Measurements from ENCODE around the gene MFSD2A. TPM values are rescaled to one million over a fixed set of nuclear protein-coding genes. Genes with fewer than 3 reads are reported as not detected.
"Not testable (repeated sequence)": the region's sequence is repeated elsewhere in the genome, so short reads cannot be mapped to it uniquely, and the experiment has no call there.

The MFSD2A gene
- total RNA-seq, 1 experiment from 2014 or later, result 19.9 TPM

GRCh38 chr1:40004857-40005256 lies 49.9 kb downstream of the MFSD2A start:
- no peaks in the 10 kb centered on the region for H3K27me3 ChIP-seq (ENCODE audit: insufficient read depth, low read length)
- no peaks in the 10 kb centered on the region for H3K79me2 ChIP-seq (ENCODE audit: insufficient read depth, low read length)
- H3K23me2 ChIP-seq (ENCODE audit: insufficient read length, low read depth, low read length, poor library complexity, severe bottlenecking), result no peaks in the 10 kb centered on the region
- no peak overlapping the region for H3K14ac ChIP-seq (ENCODE audit: insufficient read depth, low read length)
- no peak overlapping the region for H3K56ac ChIP-seq (ENCODE audit: insufficient read length, low read depth, low read length)
- H3K79me1 ChIP-seq (ENCODE audit: insufficient read depth, low read depth, low read length, poor library complexity, severe bottlenecking), result no peaks in the 10 kb centered on the region
- Mint-ChIP-seq H3K27me3 (ENCODE audit: low read depth) (no peaks in the 10 kb centered on the region), H3K4me1 (peaks cover 5 to 12% of the 10 kb centered on the region in 2 experiments), H3K9me3 (no peaks in the 10 kb centered on the region; a peak in 1 of 5 replicates), H3K27ac (no peak overlapping the region), H3K36me3 (ENCODE audit: insufficient read depth in 1 of 3, low read depth in 3 of 3) (no peaks in the 10 kb centered on the region), H3K4me3 (no peak overlapping the region)
- no peak overlapping the region for H3K27ac ChIP-seq (ENCODE audit: insufficient read length, low read depth, low read length)
- no peak overlapping the region for H2AFZ ChIP-seq (ENCODE audit: low read length)
- no peak overlapping the region for H4K5ac ChIP-seq (ENCODE audit: insufficient read length, low read depth, low read length)
- no peak overlapping the region for H2BK5ac ChIP-seq (ENCODE audit: insufficient read length, low read length)
- no peak overlapping the region for H3K4me2 ChIP-seq (ENCODE audit: insufficient read depth, insufficient read length, low read length)
- H3K4ac ChIP-seq (ENCODE audit: low read depth, low read length), result no peak overlapping the region
- no peak for DNase-seq
- TF ChIP-seq CTCF (conservative IDR thresholded peaks at IDR 0.05), result no peak
- no peaks in the 10 kb centered on the region for H4K20me1 ChIP-seq (ENCODE audit: control insufficient read depth, insufficient read depth, insufficient read length)
- no peak overlapping the region for H3K9ac ChIP-seq (ENCODE audit: extremely low read depth, insufficient read length, low read length)
- H2BK20ac ChIP-seq (ENCODE audit: low read depth, low read length, poor library complexity, severe bottlenecking), result no peak overlapping the region
- H3K23ac ChIP-seq (ENCODE audit: insufficient read length, low read depth, low read length), result no peak overlapping the region
- H4K91ac ChIP-seq (ENCODE audit: insufficient read length, low read depth, low read length), result no peak overlapping the region
- no peaks in the 10 kb centered on the region for H3K4me1 ChIP-seq (ENCODE audit: insufficient read depth, low read length)
- H3T11ph ChIP-seq (ENCODE audit: low read length), result no peak overlapping the region
- no peaks in the 10 kb centered on the region for H3K9me3 ChIP-seq (ENCODE audit: control insufficient read depth, low read depth, low read length)
- no peak overlapping the region for H2AK5ac ChIP-seq (ENCODE audit: insufficient read length, low read length)
- no peak overlapping the region for H2BK15ac ChIP-seq (ENCODE audit: low read depth, low read length)
- no peak overlapping the region for H4K8ac ChIP-seq (replicated peaks; ENCODE audit: insufficient read length, low read depth, low read length)
- no CpG with 5 or more reads among the region's 2 CpGs for WGBS (ENCODE audit: extremely low coverage, insufficient read length, low lambda C conversion rate)
- H2BK120ac ChIP-seq (ENCODE audit: low read depth, low read length, poor library complexity, severe bottlenecking), result no peak overlapping the region
- H3K18ac ChIP-seq (ENCODE audit: insufficient read length, low read depth, low read length), result no peak overlapping the region
- no peak overlapping the region for H2BK12ac ChIP-seq (ENCODE audit: insufficient read length, low read depth, low read length)

GRCh38 chr1:40007481-40008034 lies 52.6 kb downstream of the MFSD2A start:
- H2BK15ac ChIP-seq (ENCODE audit: low read depth, low read length); H4K8ac ChIP-seq (replicated peaks; ENCODE audit: insufficient read length, low read depth, low read length); H3K27ac ChIP-seq (ENCODE audit: insufficient read length, low read depth, low read length); H4K20me1 ChIP-seq (ENCODE audit: control insufficient read depth, insufficient read depth, insufficient read length); H4K91ac ChIP-seq (ENCODE audit: insufficient read length, low read depth, low read length); H3K27me3 ChIP-seq (ENCODE audit: insufficient read depth, low read length); H3K4me2 ChIP-seq (ENCODE audit: insufficient read depth, insufficient read length, low read length); H2BK12ac ChIP-seq (ENCODE audit: insufficient read length, low read depth, low read length); H3K23ac ChIP-seq (ENCODE audit: insufficient read length, low read depth, low read length); H3K27ac Mint-ChIP-seq; H3K4me3 Mint-ChIP-seq; H2BK5ac ChIP-seq (ENCODE audit: insufficient read length, low read length); H3K18ac ChIP-seq (ENCODE audit: insufficient read length, low read depth, low read length); H2AK5ac ChIP-seq (ENCODE audit: insufficient read length, low read length); H3K36me3 Mint-ChIP-seq (ENCODE audit: insufficient read depth in 1 of 3, low read depth in 3 of 3); H3T11ph ChIP-seq (ENCODE audit: low read length); H2BK20ac ChIP-seq (ENCODE audit: low read depth, low read length, poor library complexity, severe bottlenecking); H3K23me2 ChIP-seq (ENCODE audit: insufficient read length, low read depth, low read length, poor library complexity, severe bottlenecking); H2BK120ac ChIP-seq (ENCODE audit: low read depth, low read length, poor library complexity, severe bottlenecking); DNase-seq; H3K9ac ChIP-seq (ENCODE audit: extremely low read depth, insufficient read length, low read length); H3K79me1 ChIP-seq (ENCODE audit: insufficient read depth, low read depth, low read length, poor library complexity, severe bottlenecking); H3K14ac ChIP-seq (ENCODE audit: insufficient read depth, low read length); H3K79me2 ChIP-seq (ENCODE audit: insufficient read depth, low read length); H3K9me3 Mint-ChIP-seq; H3K9me3 ChIP-seq (ENCODE audit: control insufficient read depth, low read depth, low read length); H2AFZ ChIP-seq (ENCODE audit: low read length); H3K4ac ChIP-seq (ENCODE audit: low read depth, low read length); H3K4me1 ChIP-seq (ENCODE audit: insufficient read depth, low read length); H3K27me3 Mint-ChIP-seq (ENCODE audit: low read depth); H4K5ac ChIP-seq (ENCODE audit: insufficient read length, low read depth, low read length); H3K56ac ChIP-seq (ENCODE audit: insufficient read length, low read depth, low read length): not testable (repeated sequence)
- peaks cover 5 to 12% of the 10 kb centered on the region in 2 experiments for H3K4me1 Mint-ChIP-seq
- no CpG with 5 or more reads among the region's 3 CpGs for WGBS (ENCODE audit: extremely low coverage, insufficient read length, low lambda C conversion rate)

Measured in H9 (cell line).